Lower leg skin (tissue), 4 donors: ENCODE measurements around the gene IQGAP3. TPM values are rescaled to one million over a fixed set of nuclear protein-coding genes. Genes with fewer than 3 reads are reported as not detected.

Experiments
- DNase-seq, 2 donors: peaks; one replicate each; pipeline ENCODE4 v3.0.0-alpha.2; 2019; ENCODE audit warnings: low spot score in 2 of 2
- H3K4me3 ChIP-seq: fragments of 200-600 bp; sonication (generic); 2 replicates; pipeline ENCODE4 v1.5.1; 2017; ENCODE audit warnings: mild to moderate bottlenecking, low read depth; ENCODE audit not compliant: poor library complexity, severe bottlenecking
- CTCF ChIP-seq, 3 donors: fragments of 450-650 bp; IDR thresholded peaks; one replicate each; pipeline ENCODE4 v1.5.1; 2016; ENCODE audit warnings: antibody characterized with exemption in 3 of 3, mild to moderate bottlenecking in 3 of 3, moderate library complexity in 2 of 3
- POLR2A ChIP-seq, 2 donors: fragments of 450-650 bp; IDR thresholded peaks; one replicate each; pipeline ENCODE4 v1.6.1; 2016 to 2017; ENCODE audit warnings: antibody characterized with exemption in 2 of 2, mild to moderate bottlenecking in 1 of 2, moderate library complexity in 1 of 2
- WGBS, 2 donors: methylation state at CpG; one replicate each; pipeline ENCODE4 v1.1.5; 2018; 5-methylcytosine and 5-hydroxymethylcytosine counted together
- intact Hi-C: fragments of 100-400 bp; cut with DNase I; formaldehyde crosslinking; loops from one replicate; pipeline ENCODE4 v1.15.0; 2023; ENCODE audit warnings: low total_unique reads
- total RNA-seq, 4 donors: library from RNA; depleted of rRNA; stranded (reverse); fragments of >200 nt; gene quantifications; one replicate each; pipeline ENCODE4 v1.1.0, GENCODE V29; 2016

IQGAP3 gene
- total RNA-seq, 4 donors from 2014 or later, result 0.98 to 3.0 (median 2.1) TPM

- peak; percentile 86 to 95 for DNase-seq
- WGBS, 2 donors, result 28 to 34% methylated on average over 13 of the region's 13 CpGs
Observed at GRCh38 chr1:156510709-156511108, 61.7 kb downstream of the IQGAP3 start.

DNA sequence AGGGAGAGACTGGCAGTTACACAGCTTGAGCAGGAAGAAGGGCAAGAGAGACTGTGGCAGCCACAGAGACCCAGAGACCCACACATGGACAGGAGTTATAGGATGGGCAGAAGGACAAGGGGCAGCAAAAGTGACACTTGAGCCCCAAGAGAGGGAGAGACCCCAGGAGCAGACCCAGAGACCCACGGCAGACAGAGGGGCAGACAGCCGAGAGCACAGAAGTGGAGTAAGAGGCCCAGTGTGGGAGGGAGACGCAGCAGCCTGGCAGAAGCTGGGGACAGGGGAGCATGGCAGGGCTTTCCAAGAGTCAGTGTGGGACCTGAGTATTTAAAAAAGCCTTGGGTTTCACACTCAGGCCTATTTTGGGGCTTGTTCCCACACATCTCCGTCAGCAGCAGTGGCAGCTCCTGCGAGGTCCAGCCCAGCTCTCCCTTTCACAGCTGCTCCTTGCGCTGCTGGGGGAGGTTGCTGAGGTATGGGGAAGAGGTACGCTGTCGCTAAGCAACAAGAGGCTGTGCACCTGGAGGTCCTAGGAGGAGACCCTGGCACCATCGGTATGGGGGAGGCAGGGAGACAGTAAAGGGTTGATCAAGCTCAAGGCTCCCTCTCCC, 62.8 kb downstream of the IQGAP3 start:
- intact Hi-C loops, result no loop called here
- no peak for TF ChIP-seq CTCF (IDR thresholded peaks at IDR 0.05)
- TF ChIP-seq POLR2A (IDR thresholded peaks at IDR 0.05), result no peak
- H3K4me3 ChIP-seq, result no peak overlapping the region
- DNase-seq, result no peak
- WGBS, 2 donors, result 83 to 84% methylated on average over 9 of the region's 9 CpGs

More at GRCh38 chr1:156510709-156511108, 61.7 kb downstream of the IQGAP3 start:
- H3K4me3 ChIP-seq, result no peak overlapping the region
- no peak for TF ChIP-seq CTCF (IDR thresholded peaks at IDR 0.05)
- no peak for TF ChIP-seq POLR2A (IDR thresholded peaks at IDR 0.05)
- intact Hi-C loops, result no loop called here

DNA sequence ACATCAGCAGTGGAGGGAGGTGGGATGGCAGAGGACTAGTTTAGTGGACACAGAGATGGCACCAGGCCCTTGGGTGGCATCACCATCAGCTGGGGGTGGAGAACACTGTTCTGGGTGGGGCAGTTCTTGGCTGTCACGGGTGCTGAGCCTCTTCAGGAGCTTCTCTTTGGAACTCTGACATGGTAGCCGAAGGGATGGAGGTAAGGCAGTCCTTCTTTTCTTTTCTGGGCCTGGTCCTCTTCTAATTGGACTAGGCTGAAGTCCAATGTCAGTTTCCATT, 63.5 kb downstream of the IQGAP3 start:
- intact Hi-C loops, result no loop called here
- TF ChIP-seq CTCF (IDR thresholded peaks at IDR 0.05), result no peak
- no peak for TF ChIP-seq POLR2A (IDR thresholded peaks at IDR 0.05)
- WGBS, 2 donors, result 36 to 58% methylated on average over 2 of the region's 2 CpGs
- DNase-seq, result no peak
- no peak overlapping the region for H3K4me3 ChIP-seq

GRCh38 chr1:156508205-156508954, 64.0 kb downstream of the IQGAP3 start:
- WGBS, 2 donors, result 41 to 61% methylated on average over 7 of the region's 7 CpGs
- TF ChIP-seq CTCF (IDR thresholded peaks at IDR 0.05) (no peak), POLR2A (IDR thresholded peaks at IDR 0.05) (no peak)
- intact Hi-C loops, result no loop called here
- DNase-seq, result no peak
- no peak overlapping the region for H3K4me3 ChIP-seq

DNA sequence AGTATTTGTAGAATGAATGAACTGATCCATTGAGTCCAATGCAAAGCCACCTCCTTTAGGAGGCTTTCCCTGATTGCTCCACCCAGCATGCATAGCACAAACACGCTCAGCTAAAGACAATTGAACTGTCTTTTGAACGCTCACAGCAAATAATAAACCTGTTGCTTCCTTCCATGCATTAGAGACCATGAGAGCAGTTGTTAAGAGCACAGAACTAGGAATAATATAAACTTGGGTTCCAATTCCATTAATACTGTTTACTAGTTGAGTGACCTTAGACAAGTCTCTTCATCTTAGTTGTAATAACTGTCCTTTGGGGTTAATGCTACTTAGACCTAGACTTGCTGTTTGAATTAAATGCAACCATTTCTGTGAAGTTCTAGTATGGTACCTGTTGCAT, 65.9 kb downstream of the IQGAP3 start:
- H3K4me3 ChIP-seq, result no peak overlapping the region
- DNase-seq, result no peak
- TF ChIP-seq POLR2A (IDR thresholded peaks at IDR 0.05) (no peak), CTCF (IDR thresholded peaks at IDR 0.05) (no peak)
- WGBS, 2 donors, result 83 to 96% methylated on average over 2 of the region's 2 CpGs
- intact Hi-C loops, result no loop called here
